ENCODE measurements around the gene CRTAC1.

GRCh38 chr10:98041352-98042043, 11.1 kb upstream of the CRTAC1 start:
- TF ChIP-seq NRF1 (IDR thresholded peaks at IDR 0.05; ENCODE audit: low read depth, low read length), result no peak
- TF ChIP-seq POLR2AphosphoS5 (IDR thresholded peaks at IDR 0.05; ENCODE audit: low read depth, low read length), result no peak
- no peak for TF ChIP-seq SIN3A (IDR thresholded peaks at IDR 0.05; ENCODE audit: borderline replicate concordance, low read depth, low read length)
- no peak for TF ChIP-seq ELF1 (IDR thresholded peaks at IDR 0.05)
- peak; percentile 76 for TF ChIP-seq CTCF (IDR thresholded peaks at IDR 0.05)
- no peak for TF ChIP-seq JUND (IDR thresholded peaks at IDR 0.05)
- TF ChIP-seq RAD21 (IDR thresholded peaks at IDR 0.05; ENCODE audit: low read length), result peak; percentile 72
- TF ChIP-seq PBX3 (IDR thresholded peaks at IDR 0.05), result no peak
- TF ChIP-seq USF1 (IDR thresholded peaks at IDR 0.05; ENCODE audit: borderline replicate concordance, low read depth), result no peak
